Measurements from ENCODE around the gene NEDD9.

Gene NEDD9

DNA sequence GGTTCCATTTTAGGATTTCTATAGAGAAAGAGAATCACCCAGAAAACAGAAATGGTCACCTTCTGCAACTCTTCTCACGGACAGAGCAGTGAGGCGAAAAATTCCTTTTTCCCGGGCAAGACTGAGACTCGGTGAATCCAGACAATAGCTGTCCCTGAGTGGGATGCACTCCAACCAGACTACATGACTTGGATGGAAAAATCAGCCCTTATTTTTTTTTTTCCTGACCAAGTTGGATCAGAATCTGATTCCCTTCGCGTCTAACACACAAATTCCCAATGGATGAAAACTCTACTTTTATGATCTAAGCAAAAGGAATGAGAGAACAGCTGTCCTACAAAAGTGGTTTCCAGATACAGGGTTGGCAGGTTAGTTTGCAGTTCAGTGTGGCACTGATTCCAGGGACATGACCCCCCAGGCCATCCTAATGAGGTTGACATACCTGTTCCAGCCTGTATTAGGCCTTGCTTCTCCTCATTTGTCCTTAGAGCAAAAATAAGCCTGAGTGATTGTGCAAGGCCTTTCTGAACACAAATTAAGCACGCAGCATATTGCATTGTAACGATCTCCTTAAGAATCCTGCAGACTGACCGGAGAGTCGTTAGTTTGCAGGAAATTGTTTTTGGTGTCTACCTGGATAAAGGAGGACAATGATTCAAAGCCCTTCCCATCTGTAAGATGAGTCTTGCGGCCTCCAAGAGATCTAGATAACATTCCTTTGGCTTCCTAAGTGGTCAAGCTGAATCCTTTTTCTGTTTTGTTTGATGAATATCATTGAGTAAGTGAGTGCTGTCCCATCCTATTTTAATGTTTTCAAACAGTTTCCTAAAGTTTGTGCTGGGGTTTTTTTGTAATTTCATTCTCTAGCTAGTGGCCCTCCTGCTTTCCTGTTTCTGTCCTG lies 1.5 kb upstream of the NEDD9 start:
- DNase-seq (ENCODE audit: low read depth): no peak

DNA sequence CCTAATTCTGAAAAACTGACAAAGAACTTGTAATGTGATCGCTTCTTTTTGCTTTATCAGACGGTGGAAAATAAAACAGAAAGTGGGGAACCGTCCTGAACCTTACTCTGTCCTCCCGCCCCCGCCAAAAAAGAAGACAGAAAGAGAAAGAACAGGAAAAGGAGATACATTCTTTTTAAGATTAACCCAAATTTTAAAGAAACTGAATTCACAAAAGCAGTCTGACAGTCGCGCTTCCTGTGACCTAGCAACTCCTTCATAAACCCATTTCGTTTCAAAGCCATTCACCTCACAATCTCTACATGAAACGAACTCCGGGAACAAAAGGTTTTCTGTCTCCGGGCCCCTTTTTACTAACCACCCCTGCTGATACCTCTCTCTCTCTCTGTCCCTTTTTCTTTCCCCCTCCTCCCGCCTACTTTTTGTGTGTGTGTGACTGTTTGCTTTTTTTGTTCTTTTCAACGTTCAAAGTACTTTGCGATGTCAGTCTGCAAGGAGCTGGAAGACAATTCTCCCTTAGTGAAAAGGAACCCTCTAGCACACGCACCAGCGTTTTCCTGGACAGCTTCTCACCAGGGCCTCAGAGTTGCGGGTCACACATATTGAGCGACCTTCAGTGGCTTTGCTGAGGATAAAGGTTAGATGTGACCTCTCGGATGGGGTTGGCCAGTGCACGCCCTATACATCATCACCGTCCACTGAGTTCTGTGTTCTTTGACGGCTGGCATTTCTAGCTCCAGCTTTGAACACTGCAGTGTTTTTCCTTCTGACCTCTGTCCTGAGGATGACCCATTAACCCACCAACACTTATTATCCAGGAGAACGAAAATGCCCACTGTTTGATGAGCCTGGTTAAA lies 530 bp upstream of the NEDD9 start:
- no peak for DNase-seq (ENCODE audit: low read depth)

GRCh38 chr6:11231564-11232192 lies 790 bp downstream of the NEDD9 start:
- DNase-seq (ENCODE audit: low read depth): no peak

GRCh38 chr6:11231108-11231463 lies 1.4 kb downstream of the NEDD9 start:
- no peak for DNase-seq (ENCODE audit: low read depth)

- DNase-seq (ENCODE audit: low read depth): no peak
These were observed 2.0 kb downstream of the NEDD9 start for GRCh38 chr6:11230158-11231107.

- DNase-seq (ENCODE audit: low read depth): no peak
These were observed 2.8 kb downstream of the NEDD9 start for GRCh38 chr6:11229655-11230046.

DNA sequence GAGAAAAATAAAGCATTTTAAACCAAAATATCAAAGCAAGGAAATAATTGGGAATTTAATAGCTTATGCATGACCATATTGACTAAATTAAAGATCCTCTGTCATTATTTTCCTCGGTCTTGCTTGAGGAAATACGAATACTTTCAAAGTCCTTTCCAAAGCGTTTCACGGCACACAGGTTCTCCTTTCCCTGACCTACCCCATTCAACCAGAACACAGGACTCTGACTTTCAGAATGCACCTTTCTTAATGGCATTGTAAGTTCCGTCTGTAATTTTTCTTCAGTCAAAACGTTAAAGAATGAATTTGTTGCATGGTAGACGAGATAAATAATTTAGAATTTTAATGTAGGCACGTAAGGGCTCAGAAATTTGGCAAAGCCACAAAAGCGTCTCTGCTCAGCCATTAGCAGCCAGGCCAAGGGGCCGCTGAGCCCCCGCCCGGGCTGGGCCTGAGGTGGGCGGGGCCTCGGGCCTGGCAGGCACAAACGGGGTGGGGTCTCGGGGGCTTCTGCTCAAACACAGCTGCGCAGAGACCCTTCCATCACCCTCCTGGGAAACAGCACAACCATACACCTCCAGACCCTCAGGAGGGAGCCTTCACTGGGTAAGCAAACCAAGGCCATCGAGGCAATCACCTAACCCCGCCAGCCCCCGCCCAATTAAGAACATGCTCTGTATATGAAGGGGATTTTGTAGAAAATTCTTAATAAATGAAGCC lies 3.4 kb downstream of the NEDD9 start:
- DNase-seq (ENCODE audit: low read depth): no peak

GRCh38 chr6:11227698-11228097 lies 4.8 kb downstream of the NEDD9 start:
- DNase-seq (ENCODE audit: low read depth): no peak

DNA sequence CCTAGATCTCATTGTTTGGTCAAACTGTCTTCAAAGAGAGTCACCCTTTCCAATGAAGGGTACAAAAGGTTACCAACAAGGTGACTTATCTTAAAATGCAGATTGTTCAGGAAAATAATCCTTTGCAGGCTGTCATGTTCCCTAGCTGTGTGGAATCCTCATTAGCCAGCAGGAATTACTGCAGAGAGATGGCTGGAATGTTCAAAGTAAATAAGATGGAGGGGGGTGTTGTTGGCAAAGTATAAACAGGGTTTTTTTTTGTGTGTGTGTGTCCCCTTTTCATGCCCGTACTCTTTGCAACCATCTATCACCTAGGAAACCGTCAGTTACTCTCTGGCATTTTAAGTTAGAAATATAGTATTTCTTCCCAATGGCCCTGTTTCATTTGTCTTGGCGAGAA lies 6.5 kb downstream of the NEDD9 start:
- no peak for DNase-seq (ENCODE audit: low read depth)

- no peak for DNase-seq (ENCODE audit: low read depth)
These were observed 7.5 kb downstream of the NEDD9 start for GRCh38 chr6:11224966-11225463.

- DNase-seq (ENCODE audit: low read depth): peak; percentile 21
These were observed 8.1 kb downstream of the NEDD9 start for GRCh38 chr6:11224252-11224965.

DNA sequence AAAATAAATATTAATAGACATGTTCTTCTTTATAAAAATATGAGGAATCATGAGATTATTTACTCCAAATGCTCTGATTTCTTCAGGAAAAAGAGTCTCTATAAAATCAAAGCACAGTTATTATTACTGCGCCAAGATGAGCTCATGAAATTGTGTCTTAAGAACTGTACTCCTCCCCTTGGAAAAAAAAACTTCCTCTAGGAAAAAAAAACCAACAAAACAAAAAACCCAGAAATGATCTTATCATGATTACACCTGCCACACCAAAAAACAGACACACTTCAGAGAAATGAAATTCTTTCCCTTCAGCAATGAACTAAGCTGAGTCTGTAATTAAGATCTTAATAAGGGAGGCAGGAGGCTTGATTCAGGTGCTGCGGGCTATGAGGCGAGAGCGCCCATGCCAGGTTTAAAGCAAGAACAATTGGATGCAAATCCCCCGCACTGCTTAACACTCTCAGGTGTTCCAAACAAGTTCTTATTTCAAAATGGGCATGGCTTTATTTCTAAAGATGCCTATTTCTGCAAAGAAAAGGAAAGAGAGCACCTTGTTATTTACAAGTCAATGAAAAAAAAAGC lies 9.1 kb downstream of the NEDD9 start:
- DNase-seq (ENCODE audit: low read depth): no peak

DNA sequence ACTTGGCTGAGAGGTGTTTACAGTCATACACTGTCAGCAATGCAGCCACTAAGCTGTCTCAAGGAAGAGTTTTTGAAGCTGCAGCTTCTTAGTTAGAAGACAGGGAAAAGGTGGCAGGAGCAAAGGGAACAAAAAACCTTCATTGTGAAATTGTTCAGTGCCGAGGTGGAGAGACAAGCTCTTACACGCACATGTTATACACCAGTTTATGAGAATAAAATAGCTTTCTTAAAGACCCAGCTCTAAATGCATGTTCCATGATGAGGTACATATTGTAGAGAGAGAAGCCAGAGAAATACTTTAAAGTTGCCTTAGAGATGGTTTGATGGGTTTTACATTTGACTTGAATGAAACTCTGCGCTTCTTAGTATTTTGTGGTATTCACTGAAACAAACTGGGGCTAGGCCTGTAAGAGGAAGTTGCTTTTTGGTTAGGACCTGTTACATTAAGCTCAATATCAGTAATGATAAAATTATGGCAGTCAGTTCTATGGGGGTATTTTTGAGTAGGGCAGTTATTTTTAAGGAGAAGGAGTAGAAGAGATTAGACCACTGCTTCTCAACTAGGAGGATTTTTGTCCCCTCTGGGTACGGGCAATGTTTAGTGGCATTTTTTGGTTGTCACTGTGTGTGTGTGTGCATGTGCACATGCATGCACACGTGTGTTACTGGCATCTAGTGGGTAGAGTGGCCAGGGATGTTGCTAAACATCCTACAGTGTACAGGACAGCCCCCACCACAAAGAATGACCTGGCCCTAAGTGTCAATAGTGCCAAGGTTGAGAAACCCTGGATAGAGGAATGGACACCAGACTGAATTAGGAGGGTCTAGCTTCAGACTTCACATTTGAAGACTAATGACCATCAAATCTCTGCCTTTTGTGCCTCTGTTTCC lies 9.8 kb downstream of the NEDD9 start:
- DNase-seq (ENCODE audit: low read depth): no peak

DNA sequence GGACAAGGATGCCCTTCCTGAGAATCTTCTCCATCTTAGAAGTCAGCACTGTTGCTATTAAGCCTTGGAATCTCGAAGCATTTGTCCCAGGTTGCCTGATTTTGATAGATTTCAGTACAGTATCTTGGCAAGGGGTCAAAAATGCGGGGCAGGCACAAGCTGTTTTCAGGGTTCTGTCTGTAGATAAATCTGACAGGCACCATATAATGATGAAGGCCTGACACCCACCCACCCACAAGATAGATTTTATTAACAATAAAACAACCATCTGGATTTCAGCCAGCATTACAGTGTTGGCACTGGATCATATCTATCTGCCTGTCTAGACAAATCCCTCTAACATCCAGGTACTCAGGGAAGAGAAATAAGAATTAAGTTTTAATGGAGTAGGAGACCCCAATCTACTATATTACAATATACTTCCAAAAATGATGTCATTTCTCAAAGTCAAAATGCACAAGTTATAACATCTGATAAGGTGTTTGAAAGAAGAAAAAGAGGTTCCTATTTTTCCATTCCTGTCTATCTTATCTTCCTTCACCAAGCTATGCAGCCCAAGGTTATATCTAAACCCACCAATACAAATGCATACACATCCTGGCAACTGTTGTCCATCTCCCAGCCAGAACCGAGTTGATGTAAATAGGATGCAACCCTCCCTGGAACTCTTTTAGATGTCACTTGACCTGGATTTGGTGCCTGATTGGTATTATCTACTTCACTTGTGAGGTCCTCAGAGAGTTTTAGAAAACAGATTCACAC lies 10.7 kb downstream of the NEDD9 start:
- DNase-seq (ENCODE audit: low read depth): no peak

DNA sequence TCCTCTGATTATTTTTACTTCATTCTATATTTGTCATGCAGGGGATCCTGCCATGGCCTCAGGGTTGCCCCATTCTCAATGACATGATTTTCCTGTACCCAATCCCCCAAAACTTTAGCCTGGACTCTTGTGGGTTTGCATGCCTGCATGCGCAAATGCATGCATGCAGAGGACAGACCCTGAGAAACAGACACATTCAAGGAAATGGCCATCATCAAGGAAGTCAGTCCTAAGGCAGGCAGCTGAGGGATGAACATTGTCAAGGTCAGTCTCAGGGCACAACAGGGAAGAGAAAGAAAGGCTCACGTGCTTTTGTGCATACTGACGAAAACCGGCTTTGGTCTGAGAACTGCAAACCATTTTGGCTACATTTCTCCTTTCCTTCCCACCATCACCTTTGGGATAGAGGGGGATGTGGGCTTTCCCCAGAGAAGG lies 13.1 kb downstream of the NEDD9 start:
- no peak for DNase-seq (ENCODE audit: low read depth)

GRCh38 chr6:11218538-11219399 lies 13.7 kb downstream of the NEDD9 start:
- DNase-seq (ENCODE audit: low read depth): no peak

- no peak for DNase-seq (ENCODE audit: low read depth)
These were observed 14.4 kb downstream of the NEDD9 start for GRCh38 chr6:11218102-11218442.

Data from activated T-cell treated with anti-CD3 and anti-CD28 coated beads for 24 hours (primary cell).